GM23338 (cell line): Measurements from ENCODE around the gene CAPN7.

ENCODE experiments used
- CREB1 ChIP-seq: fragments of 250-450 bp; sonication (Bioruptor Pico); IDR thresholded peaks from 2 replicates; pipeline ENCODE4 v1.5.0; 2020; ENCODE audit warnings: low read depth, mild to moderate bottlenecking, moderate library complexity
- CTCF ChIP-seq, 2 experiments: fragments of 200-600 bp in 1 of 2; sonication (generic) in 1 of 2; conservative IDR thresholded peaks; 2 replicates each; pipeline versions ENCODE4 v1.5.1 to v1.6.1; 2016 to 2017; ENCODE audit warnings: antibody characterized with exemption in 2 of 2, low read depth in 2 of 2, mild to moderate bottlenecking in 2 of 2, moderate library complexity in 1 of 2
- EZH2 ChIP-seq: fragments of 200-600 bp; sonication (generic); IDR thresholded peaks from one replicate; pipeline ENCODE4 v1.8.0; 2017; ENCODE audit warnings: antibody characterized with exemption, mild to moderate bottlenecking, low read depth; ENCODE audit not compliant: unreplicated experiment
- EZH2phosphoT487 ChIP-seq: fragments of 200-600 bp; sonication (generic); IDR thresholded peaks from one replicate; pipeline ENCODE4 v1.8.1; 2018; ENCODE audit warnings: antibody characterized with exemption; ENCODE audit not compliant: unreplicated experiment
- JUNB ChIP-seq: IDR thresholded peaks from one replicate; pipeline ENCODE4 v1.6.1; 2016; ENCODE audit warnings: antibody characterized with exemption; ENCODE audit not compliant: unreplicated experiment
- POLR2AphosphoS5 ChIP-seq: IDR thresholded peaks from 2 replicates; pipeline ENCODE4 v1.6.1; 2016; ENCODE audit warnings: antibody characterized with exemption, low read depth
- REST ChIP-seq: IDR thresholded peaks from one replicate; pipeline ENCODE4 v1.6.1; 2018; ENCODE audit warnings: antibody characterized with exemption; ENCODE audit not compliant: unreplicated experiment
- STAT1 ChIP-seq: IDR thresholded peaks from one replicate; pipeline ENCODE4 v1.6.1; 2016; ENCODE audit warnings: antibody characterized with exemption; ENCODE audit not compliant: unreplicated experiment
- TF ChIP-seq, protein P1 (sequence below): fragments of 250-450 bp; sonication (Bioruptor Pico); IDR thresholded peaks from 2 replicates; pipeline ENCODE4 v1.5.0; 2020; ENCODE audit warnings: mild to moderate bottlenecking, moderate library complexity
- TF ChIP-seq, protein P2 (sequence below): IDR thresholded peaks from 2 replicates; pipeline ENCODE4 v1.6.1; 2016; ENCODE audit warnings: antibody characterized with exemption

DNA sequence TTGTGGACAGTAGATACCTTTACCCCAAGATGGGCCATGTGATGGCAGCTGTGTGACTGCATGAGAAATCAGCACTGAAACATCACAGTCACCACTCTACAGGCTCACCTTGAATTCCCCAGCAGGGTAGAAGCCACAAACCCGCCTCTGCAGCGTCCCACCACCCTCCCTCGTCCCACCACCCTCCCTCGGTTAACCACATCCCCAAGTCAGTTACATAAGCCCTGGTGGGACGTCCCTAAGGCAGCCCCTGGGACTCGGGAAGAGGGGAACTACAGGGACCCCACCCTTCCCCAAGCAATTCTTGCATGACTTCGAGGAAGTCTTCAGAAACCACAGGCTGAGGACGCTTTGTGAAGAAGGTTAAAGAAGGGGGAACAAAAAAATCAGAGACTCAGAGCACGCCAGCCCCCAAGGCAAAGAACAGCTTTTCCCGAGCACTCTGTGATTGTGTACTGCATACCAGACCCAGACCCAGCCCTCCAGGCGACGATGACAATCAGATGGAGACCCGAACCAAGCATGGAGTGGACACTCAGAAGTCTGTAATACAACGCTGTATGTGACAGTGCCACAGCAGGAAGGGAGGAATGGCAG is 65.8 kb downstream of the CAPN7 start:
- TF ChIP-seq CTCF (conservative IDR thresholded peaks at IDR 0.05; ENCODE audit: low read depth in 2 of 2) (no peak), POLR2AphosphoS5 (no peak), STAT1 (no peak), REST (no peak), EZH2phosphoT487 (no peak), EZH2 (no peak), CREB1 (CRISPR knock-in tag) (no peak), JUNB (no peak)
- TF ChIP-seq, protein P1, sequence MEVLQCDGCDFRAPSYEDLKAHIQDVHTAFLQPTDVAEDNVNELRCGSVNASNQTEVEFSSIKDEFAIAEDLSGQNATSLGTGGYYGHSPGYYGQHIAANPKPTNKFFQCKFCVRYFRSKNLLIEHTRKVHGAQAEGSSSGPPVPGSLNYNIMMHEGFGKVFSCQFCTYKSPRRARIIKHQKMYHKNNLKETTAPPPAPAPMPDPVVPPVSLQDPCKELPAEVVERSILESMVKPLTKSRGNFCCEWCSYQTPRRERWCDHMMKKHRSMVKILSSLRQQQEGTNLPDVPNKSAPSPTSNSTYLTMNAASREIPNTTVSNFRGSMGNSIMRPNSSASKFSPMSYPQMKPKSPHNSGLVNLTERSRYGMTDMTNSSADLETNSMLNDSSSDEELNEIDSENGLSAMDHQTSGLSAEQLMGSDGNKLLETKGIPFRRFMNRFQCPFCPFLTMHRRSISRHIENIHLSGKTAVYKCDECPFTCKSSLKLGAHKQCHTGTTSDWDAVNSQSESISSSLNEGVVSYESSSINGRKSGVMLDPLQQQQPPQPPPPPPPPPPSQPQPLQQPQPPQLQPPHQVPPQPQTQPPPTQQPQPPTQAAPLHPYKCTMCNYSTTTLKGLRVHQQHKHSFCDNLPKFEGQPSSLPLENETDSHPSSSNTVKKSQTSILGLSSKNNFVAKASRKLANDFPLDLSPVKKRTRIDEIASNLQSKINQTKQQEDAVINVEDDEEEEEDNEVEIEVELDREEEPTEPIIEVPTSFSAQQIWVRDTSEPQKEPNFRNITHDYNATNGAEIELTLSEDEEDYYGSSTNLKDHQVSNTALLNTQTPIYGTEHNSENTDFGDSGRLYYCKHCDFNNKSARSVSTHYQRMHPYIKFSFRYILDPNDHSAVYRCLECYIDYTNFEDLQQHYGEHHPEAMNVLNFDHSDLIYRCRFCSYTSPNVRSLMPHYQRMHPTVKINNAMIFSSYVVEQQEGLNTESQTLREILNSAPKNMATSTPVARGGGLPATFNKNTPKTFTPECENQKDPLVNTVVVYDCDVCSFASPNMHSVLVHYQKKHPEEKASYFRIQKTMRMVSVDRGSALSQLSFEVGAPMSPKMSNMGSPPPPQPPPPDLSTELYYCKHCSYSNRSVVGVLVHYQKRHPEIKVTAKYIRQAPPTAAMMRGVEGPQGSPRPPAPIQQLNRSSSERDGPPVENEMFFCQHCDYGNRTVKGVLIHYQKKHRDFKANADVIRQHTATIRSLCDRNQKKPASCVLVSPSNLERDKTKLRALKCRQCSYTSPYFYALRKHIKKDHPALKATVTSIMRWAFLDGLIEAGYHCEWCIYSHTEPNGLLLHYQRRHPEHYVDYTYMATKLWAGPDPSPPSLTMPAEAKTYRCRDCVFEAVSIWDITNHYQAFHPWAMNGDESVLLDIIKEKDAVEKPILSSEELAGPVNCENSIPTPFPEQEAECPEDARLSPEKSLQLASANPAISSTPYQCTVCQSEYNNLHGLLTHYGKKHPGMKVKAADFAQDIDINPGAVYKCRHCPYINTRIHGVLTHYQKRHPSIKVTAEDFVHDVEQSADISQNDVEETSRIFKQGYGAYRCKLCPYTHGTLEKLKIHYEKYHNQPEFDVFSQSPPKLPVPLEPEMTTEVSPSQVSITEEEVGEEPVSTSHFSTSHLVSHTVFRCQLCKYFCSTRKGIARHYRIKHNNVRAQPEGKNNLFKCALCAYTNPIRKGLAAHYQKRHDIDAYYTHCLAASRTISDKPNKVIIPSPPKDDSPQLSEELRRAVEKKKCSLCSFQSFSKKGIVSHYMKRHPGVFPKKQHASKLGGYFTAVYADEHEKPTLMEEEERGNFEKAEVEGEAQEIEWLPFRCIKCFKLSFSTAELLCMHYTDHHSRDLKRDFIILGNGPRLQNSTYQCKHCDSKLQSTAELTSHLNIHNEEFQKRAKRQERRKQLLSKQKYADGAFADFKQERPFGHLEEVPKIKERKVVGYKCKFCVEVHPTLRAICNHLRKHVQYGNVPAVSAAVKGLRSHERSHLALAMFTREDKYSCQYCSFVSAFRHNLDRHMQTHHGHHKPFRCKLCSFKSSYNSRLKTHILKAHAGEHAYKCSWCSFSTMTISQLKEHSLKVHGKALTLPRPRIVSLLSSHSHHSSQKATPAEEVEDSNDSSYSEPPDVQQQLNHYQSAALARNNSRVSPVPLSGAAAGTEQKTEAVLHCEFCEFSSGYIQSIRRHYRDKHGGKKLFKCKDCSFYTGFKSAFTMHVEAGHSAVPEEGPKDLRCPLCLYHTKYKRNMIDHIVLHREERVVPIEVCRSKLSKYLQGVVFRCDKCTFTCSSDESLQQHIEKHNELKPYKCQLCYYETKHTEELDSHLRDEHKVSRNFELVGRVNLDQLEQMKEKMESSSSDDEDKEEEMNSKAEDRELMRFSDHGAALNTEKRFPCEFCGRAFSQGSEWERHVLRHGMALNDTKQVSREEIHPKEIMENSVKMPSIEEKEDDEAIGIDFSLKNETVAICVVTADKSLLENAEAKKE (CRISPR knock-in tag), result no peak
- TF ChIP-seq, protein P2, sequence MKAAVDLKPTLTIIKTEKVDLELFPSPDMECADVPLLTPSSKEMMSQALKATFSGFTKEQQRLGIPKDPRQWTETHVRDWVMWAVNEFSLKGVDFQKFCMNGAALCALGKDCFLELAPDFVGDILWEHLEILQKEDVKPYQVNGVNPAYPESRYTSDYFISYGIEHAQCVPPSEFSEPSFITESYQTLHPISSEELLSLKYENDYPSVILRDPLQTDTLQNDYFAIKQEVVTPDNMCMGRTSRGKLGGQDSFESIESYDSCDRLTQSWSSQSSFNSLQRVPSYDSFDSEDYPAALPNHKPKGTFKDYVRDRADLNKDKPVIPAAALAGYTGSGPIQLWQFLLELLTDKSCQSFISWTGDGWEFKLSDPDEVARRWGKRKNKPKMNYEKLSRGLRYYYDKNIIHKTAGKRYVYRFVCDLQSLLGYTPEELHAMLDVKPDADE, result no peak
